Cardiac septum (tissue), 1 donor: ENCODE results near the gene HTRA3. TPM values are rescaled to one million over a fixed set of nuclear protein-coding genes. Genes with fewer than 3 reads are reported as not detected.
"Not testable (repeated sequence)": the region's sequence is repeated elsewhere in the genome, so short reads cannot be mapped to it uniquely, and the experiment has no call there.

ENCODE experiments used
- DNase-seq: peaks from one replicate; pipeline ENCODE4 v3.0.0-alpha.2; 2020; ENCODE audit warnings: low spot score
- intact Hi-C: fragments of 100-400 bp; cut with DNase I; formaldehyde crosslinking; loops from one replicate; pipeline ENCODE4 v1.14.0; 2022
- total RNA-seq: library from RNA; stranded (reverse); fragmentation: NEBNext Ultra II Directional; extraction: Animal tissue kit (Norgen Biotek cat#: 25700); gene quantifications from one replicate; pipeline ENCODE4 v1.2.1, GENCODE V29; 2021
- donor health status: DM: no; HTN: no; CAD: no.

The HTRA3 gene
- total RNA-seq, 1 donor from 2014 or later: 50.8 TPM

DNA sequence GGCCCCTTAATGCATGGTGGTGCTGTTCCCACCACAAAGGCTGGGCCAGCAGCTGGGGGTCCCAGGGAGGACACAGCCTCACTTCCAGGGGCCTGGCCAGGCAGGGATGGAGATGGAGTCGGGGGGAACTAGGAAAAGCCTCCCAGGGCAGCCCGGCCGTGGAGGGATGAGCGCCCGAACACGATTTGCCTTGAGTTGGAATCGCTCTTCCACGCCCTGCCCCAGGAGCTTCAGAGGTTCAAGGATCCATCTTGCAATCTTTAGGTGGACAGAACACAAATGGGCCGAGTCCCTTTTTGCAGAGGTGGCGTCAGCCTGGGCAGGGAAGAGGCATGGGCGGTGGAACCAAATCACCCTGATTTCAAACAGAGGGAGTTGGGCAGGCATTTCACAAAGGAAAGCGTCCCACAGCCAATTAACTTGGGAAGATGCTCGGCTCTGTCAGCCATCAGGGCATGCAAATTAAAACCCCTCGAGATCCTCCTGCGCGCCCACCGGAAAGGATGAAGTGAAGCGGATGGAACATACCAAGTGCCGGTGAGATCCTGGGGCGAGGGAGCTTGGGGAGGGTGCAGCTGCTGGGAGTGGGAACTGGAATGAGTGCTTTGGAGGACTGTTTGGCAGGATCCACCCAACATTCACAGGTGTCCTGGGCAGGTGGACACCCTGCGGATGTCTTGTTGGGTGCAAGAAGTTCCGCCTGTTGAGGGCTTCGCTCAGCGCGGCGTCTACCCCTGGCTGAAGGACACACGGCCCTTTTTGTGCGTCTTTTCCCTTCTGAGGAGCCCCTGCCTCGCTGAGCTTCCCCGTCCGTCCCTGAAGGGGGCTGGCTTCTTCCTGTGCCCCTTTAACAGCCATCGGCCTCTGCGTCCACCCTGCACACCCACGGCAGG, 75.7 kb downstream of the HTRA3 start:
- no peak for DNase-seq
- intact Hi-C loops: no loop called here

DNA sequence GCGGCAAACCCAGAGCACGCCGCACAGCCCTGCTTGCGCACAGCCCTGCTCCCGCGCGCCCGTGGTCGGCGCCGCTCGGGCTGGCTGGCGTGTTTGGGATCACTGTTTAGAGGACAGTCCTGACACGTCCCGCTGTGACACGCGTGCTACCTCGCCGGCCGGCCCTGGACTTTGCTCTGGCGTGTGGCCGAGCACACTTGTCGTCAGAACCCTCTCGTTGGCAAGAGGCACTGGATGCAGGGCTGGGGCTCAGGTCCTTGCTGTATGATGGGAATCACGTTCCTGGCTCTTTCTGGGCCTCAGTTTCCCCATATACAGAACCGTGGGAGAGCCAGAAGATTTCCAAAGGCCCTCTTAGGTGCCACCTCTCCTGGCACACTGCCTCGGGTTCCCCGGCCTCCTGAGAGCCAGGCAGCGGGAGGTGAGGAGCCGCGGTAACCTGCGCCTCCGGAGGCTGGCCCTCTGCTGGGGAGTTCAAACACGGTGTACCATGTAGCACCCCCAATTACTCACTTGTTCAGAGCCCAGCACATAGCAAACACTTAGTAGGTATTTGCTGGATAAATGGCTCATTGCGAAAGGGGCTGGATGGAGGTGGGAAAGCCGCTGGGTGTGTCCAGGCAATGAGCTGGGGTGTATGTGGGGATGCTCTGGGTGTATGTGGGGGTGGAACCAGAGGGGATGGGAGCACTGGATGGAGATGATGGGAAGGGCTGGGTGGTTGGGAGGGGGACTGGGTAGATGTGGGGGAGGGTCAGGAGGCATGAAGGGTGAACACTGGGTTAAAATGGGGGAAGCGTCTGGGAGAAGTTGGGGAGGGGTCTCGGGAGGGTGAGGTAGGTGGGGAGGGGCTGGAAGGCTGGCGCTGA, 76.6 kb downstream of the HTRA3 start:
- peak; percentile 38 for DNase-seq
- intact Hi-C loops: no loop called here

DNA sequence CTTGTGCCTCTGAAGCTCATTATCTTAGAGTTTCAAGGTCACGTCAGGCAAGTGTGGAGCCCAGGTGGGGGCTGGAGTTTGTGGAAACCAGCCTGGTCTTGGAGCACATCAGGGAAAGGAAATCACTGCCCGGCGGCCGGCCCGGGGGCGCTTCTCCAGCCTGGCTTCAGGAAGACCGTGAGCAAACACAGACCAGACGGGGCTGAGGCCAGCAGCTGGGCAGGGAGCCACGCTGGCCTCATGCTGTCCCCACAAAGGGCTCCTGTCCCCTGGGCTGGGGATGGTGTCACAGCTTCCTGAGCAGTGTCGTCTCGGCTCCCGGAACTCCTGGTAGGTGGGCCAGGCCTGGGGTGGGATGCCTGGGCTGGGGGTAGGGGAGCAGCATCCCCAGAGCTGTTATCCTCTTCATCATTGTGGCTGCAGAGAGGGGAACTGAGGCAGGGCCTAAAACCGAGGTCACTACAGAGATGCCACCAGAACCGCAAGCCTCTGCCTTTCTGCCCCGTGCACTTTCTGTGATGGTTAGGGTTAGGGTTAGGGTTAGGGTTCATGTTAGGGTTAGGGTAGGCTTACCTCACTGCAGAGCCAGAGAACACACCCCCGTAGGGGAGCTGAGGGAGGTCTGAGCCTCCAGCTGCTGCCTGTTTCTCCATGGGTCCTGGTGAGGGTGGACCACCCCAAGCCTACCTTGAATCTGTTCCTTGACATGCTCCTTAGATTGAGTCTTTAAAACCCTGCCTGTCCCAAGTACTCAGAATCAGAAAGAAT, 77.5 kb downstream of the HTRA3 start:
- peak; percentile 74 for DNase-seq
- intact Hi-C loops: no loop called here

DNA sequence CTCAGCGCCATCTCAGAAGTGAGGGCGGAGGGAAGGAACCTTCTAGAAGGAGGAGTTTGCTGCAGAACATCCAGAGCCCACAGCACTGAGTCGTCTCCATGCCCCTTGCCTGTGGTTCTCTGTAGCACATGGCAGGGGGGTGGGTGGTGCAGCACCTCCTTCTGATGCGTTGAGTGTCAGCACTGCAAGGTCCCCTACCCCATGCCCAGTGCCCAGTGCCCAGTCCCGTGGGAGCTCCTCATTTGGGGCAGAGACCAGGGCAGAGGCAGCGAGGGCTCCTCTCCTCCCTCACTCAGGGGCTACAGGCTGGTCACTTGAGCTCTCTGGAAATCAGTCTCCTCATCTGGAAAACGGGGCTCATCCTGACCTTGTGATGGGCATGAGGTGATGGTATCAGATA, 78.1 kb downstream of the HTRA3 start:
- peak; percentile 69 for DNase-seq
- intact Hi-C loops: no loop called here

DNA sequence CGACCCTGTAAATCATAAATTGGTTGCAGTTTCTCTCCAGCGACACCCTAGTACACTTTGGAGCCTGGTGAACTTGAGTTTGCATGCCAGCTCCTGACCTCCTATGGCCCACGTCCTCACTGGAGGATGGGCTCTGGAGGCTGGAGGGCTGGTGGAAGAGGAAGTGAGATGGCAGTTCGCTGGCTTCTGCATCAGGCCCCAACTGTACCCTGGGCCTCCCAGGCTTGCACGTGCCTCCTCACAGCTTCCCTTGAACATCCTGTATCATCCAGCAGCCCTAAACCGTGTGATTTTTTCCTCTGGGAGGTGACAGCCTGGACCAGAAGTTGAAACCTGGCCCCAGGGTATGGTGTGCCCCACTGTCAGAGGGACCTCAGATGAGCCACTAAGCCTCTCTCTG, 78.5 kb downstream of the HTRA3 start:
- intact Hi-C loops: no loop called here
- peak; percentile 66 for DNase-seq

DNA sequence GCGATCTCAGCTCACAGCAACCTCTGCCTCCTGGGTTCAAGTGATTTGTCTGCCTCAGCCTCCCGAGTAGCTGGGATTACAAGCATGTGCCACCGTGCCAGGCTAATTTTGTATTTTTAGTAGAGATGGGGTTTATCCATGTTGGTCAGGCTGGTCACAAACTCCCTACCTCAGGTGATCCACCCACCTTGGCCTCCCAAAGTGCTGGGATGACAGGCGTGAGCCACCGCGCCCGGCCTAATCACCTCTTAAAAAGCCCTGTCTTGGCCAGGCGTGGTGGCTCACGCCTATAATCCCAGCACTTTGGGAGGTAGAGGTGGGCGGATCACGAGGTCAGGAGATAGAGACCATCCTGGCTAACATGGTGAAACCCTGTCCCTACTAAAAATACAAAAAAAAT, 79.7 kb downstream of the HTRA3 start:
- intact Hi-C loops: not testable (repeated sequence)
- DNase-seq: peak; percentile 15

DNA sequence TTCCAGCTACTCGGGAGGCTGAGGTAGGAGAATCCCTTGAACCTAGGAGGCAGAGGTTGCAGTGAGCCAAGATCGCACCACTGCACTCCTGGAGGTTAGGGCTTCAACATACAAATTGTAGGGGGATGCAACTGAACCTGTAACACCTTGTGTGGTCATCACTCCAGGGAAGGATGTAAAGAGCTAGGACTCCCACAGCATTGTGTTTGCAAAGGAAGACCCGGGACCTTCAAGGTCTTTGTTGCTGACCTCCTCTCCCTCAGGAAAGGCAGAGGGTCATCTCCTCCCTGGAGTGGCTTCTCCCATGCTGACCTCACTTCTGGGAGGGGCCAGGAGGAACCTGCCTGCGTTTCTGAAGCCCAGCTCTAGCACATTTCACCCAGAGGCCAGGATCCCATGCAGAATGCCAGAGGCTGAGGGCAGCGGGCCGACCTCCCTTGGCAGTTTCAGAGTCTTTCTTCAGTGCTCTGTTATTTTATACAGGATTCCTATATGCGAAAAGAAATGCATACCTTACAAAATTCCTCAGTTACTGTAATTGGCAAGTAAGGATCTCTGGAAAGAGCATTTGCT, 80.2 kb downstream of the HTRA3 start:
- intact Hi-C loops: no loop called here
- DNase-seq: peak; percentile 47

DNA sequence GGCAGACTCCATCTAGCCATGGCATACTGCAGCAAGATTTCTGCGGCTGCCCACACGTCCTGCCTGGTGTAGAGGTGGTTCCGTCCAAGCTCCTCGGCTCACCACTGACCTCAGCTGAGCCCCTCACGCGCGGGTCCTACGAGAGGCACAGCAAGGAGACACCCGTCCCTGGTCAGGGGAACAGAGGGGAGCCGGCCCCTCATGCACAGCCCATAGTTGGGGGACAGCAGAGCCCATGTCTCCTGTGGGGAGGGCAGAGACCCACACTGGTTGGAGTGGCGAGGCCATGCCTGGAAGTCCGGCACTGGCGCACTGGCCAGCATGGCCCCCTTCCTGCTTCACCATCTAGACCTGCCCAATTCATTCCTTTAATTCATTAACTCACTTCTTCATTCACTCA, 80.8 kb downstream of the HTRA3 start:
- DNase-seq: peak; percentile 27
- intact Hi-C loops: no loop called here

DNA sequence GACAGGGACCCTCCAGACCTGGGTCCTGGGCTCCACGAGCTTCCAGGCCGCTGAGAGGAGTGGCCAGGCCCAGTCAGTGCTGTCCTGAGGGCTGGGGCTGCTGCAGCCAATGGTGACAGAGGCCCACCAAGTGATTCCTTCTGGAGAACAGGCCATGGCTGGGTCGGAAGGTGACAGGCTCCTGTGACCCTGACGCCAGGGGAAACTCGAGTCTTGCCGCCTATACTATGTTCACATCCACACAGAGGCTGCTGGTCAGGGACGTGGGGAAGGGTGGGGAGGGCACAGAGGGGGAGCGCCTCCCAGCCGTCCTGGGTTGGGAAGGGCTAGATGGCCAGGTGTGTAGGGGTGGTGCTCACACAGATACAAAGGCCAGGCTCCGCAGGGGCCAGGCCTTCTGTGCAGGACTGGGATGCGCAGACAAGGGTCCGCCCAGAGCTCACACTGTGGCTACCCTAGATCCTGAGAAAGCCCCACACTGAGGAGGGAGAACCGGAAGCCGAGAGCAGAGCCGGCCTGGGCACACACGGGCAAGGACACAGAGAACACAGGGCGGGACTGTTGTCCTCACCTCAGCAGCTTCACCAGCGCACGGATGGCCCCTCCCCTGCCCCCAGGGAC, 81.4 kb downstream of the HTRA3 start:
- intact Hi-C loops: no loop called here
- DNase-seq: peak; percentile 72

DNA sequence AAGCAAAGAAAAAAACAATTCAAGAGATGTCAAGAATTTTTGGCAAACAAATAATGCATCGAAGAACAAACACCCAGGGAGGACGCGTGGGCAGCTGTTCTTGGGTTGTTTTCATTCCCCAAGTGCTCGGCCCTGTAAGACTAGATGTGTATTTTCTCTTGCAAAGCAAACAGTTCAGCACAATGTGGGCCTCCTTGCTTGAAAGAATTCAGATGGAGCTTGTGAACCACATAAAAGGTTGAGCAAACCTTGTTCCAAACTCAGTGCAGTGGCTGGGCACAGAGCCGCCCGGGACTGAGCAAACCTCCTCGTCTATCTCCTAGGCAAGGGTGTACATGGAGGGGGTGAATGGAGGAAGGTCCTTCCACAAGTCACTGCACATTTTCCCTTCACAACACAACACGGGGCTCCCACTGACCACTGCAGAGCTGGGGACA, 82.4 kb downstream of the HTRA3 start:
- intact Hi-C loops: no loop called here
- peak; percentile 51 for DNase-seq

DNA sequence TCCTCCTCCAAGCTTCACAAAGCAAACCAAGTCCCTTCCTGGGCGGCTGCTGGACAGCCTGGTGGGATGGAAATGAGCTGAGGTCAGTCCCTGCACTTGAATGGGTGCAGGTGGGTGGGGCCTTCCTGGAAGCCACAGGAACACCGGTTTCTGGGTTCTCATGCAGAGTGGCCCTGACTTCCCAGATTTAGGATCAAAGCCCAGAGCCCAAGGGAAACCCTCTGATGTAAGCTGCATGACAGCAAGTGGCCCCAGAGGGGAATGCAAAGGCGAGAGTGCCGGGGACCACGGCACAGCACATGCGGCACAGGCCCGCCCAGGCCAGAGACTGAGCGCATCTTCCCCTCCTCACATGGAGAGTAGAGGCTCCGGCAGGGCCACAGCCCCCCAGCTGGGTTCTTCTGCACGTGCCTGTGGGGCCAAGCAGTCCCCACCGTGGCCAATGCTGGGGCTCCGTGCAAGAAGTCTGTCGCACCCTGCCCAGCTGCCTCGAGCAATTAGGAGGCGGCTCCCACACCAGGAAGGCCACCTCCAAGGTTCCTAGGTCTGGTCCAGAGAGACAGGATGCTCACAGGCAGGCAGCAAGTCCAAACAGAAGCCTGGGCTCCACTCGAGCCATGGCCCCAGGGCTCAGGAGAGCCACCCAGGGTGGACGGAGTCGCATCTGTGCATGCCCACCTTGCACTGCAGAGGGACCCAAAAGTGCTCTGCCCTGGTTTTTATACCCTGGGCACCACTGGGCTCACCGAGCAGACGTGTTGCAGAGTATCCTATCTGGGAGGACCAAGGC, 83.0 kb downstream of the HTRA3 start:
- peak; percentile 74 for DNase-seq
- intact Hi-C loops: no loop called here

DNA sequence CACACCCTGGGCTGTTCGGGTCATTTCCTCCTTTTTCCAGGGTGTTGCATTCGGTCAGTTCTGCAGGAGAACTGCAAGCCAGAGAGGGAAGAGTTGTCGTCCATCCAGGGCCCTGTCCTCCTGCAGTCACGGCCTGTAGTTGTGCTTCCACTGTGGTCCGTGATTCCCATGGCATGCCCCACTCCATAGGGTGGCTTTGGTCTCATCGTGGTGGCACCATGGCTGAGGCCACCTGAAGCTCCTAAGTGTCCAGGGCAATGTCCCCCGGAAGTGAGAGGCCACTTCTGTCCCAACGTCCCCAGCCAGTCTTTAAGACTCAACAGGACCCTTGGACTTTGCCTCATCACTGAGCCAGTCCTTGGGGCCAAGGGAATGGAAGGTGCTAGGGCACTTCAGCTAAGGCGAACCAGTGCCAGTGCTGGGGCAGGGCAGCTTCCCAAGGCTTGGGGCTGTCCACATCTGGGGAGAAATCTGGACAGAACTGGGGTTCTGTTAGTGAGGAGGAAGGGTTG, 83.7 kb downstream of the HTRA3 start:
- peak; percentile 55 for DNase-seq
- intact Hi-C loops: no loop called here

DNA sequence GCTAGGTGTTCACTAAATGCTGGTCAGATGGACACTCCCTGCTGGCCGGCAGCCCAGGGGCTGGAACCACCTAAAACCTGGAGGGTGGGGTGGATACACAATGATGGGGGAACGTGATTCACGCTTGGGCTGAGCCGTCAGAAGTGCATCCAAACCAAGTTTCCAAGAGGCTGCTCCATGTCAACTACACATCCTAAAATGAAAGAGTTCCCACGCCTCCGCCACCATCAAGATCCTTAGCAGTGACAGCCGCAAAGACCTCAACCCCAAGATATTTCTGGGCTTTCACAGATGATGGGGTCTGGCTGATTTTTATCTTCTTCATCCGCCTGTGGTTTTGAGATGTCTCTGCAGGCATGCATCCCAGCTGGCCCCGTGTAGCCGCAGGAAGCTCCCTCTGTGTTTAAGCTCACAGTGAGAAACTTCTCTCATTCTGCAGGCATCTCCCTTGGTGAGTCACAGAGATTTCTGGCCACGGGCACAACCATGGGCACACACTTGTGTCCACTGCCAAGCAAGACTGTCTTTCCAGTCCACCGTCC, 84.4 kb downstream of the HTRA3 start:
- intact Hi-C loops: no loop called here
- peak; percentile 65 for DNase-seq

DNA sequence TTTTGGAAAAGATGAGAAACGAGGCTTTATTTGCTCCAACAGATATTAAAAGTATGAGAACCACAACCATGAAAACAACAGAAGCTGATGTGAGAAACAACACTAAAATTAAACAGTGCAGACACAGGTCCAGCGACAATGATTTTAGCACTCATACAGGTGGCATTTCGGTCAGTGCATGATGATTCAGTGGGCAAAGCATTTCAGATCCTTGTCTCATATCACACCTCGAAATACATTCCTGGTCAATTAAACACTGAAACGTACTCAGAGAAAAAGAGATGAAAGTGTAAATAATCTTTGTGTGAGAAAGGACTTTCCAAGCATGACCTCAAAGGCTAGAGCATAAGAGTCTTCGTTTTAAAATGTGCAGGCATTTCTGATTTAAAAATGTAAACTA, 85.8 kb downstream of the HTRA3 start:
- DNase-seq: no peak
- intact Hi-C loops: no loop called here

DNA sequence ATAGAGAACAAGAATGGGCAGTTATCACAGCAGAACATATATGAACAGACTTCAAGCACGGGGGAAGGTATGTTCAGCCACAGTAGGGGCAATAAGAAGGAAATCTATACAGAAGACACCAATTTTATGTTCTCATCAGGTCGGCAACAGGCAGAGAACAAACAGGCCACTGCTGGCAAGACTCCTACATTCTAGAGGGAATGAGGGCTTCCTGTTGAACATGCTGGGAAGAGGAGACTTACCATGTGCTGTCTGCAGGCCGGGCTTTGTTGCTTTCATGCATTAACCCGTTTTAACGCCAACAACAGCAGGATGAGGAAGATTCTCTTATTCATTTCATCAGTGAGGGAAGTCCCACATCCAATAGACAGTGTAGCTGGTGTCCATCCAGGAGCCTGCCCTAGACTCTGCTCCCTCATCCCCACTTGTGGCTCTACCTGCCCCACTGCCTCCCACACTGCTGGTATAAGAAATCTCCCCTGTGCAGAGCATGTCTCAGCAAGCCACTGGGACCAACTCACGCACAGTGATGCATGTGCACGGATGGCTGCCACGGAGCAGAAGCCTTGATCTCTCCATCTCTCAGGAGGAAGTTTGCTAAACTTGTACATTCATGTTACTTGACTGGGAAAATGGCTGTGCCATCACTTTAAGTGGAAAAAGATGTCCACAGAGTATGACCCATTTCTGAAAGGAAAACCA, 86.5 kb downstream of the HTRA3 start:
- peak; percentile 73 for DNase-seq
- intact Hi-C loops: no loop called here
